ENCODE results near the gene TYK2.

The TYK2 gene

GRCh38 chr19:10305139-10305806 is 75.1 kb downstream of the TYK2 start:
- Histone ChIP-seq H3K36me3 (ENCODE audit: control insufficient read depth in 2 of 2, insufficient read depth in 2 of 2, low read length in 2 of 2) (peaks cover 3% of the 10 kb centered on the region in 2 donors), H3K27me3 (ENCODE audit: control insufficient read depth in 1 of 2, insufficient read depth in 2 of 2, low read length in 2 of 2) (peaks cover 0 to 3% of the 10 kb centered on the region in 2 donors), H3K4me3 (ENCODE audit: low read length in 2 of 2) (no peak overlapping the region), H3K4me1 (ENCODE audit: control insufficient read depth, insufficient read depth, low read length) (peaks cover 2% of the 10 kb centered on the region), H3K27ac (ENCODE audit: low read length) (no peak overlapping the region), H3K9me3 (ENCODE audit: control insufficient read depth in 2 of 2, low read length in 2 of 2) (no peaks in the 10 kb centered on the region), H3K9ac (ENCODE audit: low read length in 2 of 2) (no peak overlapping the region)

All from stomach smooth muscle (tissue), 2 donors.